Liver (tissue), 9 donors: ENCODE results near the gene SLC25A48. TPM values are rescaled to one million over a fixed set of nuclear protein-coding genes. Genes with fewer than 3 reads are reported as not detected.

Source experiments
- DNase-seq: peaks from one replicate; pipeline ENCODE4 v3.0.0-alpha.2; 2017; ENCODE audit warnings: low spot score
- H3K27ac ChIP-seq, 2 donors: one replicate each; pipeline ENCODE4 v1.7.0; 2013; ENCODE audit warnings: inconsistent platforms in 2 of 2, low read length in 2 of 2, control low read depth in 1 of 2, low read depth in 1 of 2, mild to moderate bottlenecking in 1 of 2
- H3K27me3 ChIP-seq, 4 donors: one replicate each; pipeline versions ENCODE4 v1.6.1 to v1.7.0; 2013; ENCODE audit warnings: low read length in 3 of 4, inconsistent platforms in 1 of 4, mild to moderate bottlenecking in 1 of 4, moderate library complexity in 1 of 4; ENCODE audit not compliant: control insufficient read depth in 4 of 4, insufficient read depth in 4 of 4
- H3K36me3 ChIP-seq, 4 donors: one replicate each; pipeline versions ENCODE4 v1.6.1 to v1.7.0; 2013; ENCODE audit warnings: low read length in 3 of 4, mild to moderate bottlenecking in 3 of 4, low read depth in 1 of 4, moderate library complexity in 1 of 4; ENCODE audit not compliant: control insufficient read depth in 4 of 4, insufficient read depth in 3 of 4
- H3K4me1 ChIP-seq, 4 donors: one replicate each; pipeline versions ENCODE4 v1.6.1 to v1.7.0; 2013; ENCODE audit warnings: low read length in 3 of 4, mild to moderate bottlenecking in 3 of 4, moderate library complexity in 1 of 4; ENCODE audit not compliant: control insufficient read depth in 4 of 4, insufficient read depth in 4 of 4
- H3K4me3 ChIP-seq, 3 donors: one replicate each; pipeline versions ENCODE4 v1.6.1 to v1.7.0; 2013; ENCODE audit warnings: low read length in 3 of 3, control low read depth in 1 of 3, low read depth in 1 of 3, mild to moderate bottlenecking in 1 of 3
- H3K9ac ChIP-seq, 2 donors: one replicate each; pipeline ENCODE4 v1.7.0; 2013; ENCODE audit warnings: low read length in 2 of 2, mild to moderate bottlenecking in 2 of 2, moderate library complexity in 2 of 2, control low read depth in 1 of 2, low read depth in 1 of 2
- H3K9me3 ChIP-seq, 4 donors: one replicate each; pipeline versions ENCODE4 v1.6.1 to v1.7.0; 2013; ENCODE audit warnings: low read length in 3 of 4; ENCODE audit not compliant: control insufficient read depth in 4 of 4
- ATF3 ChIP-seq: IDR thresholded peaks from 2 replicates; pipeline ENCODE4 v1.6.1; 2016; ENCODE audit warnings: antibody characterized with exemption
- CTCF ChIP-seq: fragments of 150-350 bp; IDR thresholded peaks from 2 replicates; pipeline ENCODE4 v1.5.1; 2017; ENCODE audit warnings: improper control_type of control experiment, low read depth, low read length; ENCODE audit not compliant: missing input control
- EGR1 ChIP-seq, 2 donors: IDR thresholded peaks; 2 replicates each; pipeline ENCODE4 v1.6.1; 2016 to 2018; ENCODE audit warnings: antibody characterized with exemption in 2 of 2, low read depth in 2 of 2
- FOXA2 ChIP-seq: IDR thresholded peaks from 2 replicates; pipeline ENCODE4 v1.6.1; 2016; ENCODE audit warnings: antibody characterized with exemption
- GABPA ChIP-seq, 2 donors: IDR thresholded peaks in 1 of 2; conservative IDR thresholded peaks in 1 of 2; 2 replicates each; pipeline ENCODE4 v1.6.1; 2016; ENCODE audit warnings: antibody characterized with exemption in 2 of 2, mild to moderate bottlenecking in 1 of 2, moderate library complexity in 1 of 2
- HNF4A ChIP-seq, 2 donors: conservative IDR thresholded peaks; 2 replicates each; pipeline ENCODE4 v1.6.1; 2016; ENCODE audit warnings: antibody characterized with exemption in 2 of 2, mild to moderate bottlenecking in 2 of 2
- HNF4G ChIP-seq: IDR thresholded peaks from 2 replicates; pipeline ENCODE4 v1.6.1; 2016; ENCODE audit warnings: antibody characterized with exemption
- JUND ChIP-seq, 2 donors: IDR thresholded peaks; 2 replicates each; pipeline ENCODE4 v1.6.1; 2016; ENCODE audit warnings: antibody characterized with exemption in 2 of 2
- MAX ChIP-seq: IDR thresholded peaks from 2 replicates; pipeline ENCODE4 v1.6.1; 2016; ENCODE audit warnings: antibody characterized with exemption
- REST ChIP-seq: IDR thresholded peaks from 2 replicates; pipeline ENCODE4 v1.6.1; 2016; ENCODE audit warnings: antibody characterized with exemption, mild to moderate bottlenecking
- RXRA ChIP-seq, 2 donors: IDR thresholded peaks; 2 replicates each; pipeline ENCODE4 v1.6.1; 2017 to 2018; ENCODE audit warnings: antibody characterized with exemption in 2 of 2, mild to moderate bottlenecking in 1 of 2
- SP1 ChIP-seq: IDR thresholded peaks from 2 replicates; pipeline ENCODE4 v1.6.1; 2018; ENCODE audit warnings: antibody characterized with exemption, mild to moderate bottlenecking
- TAF1 ChIP-seq: conservative IDR thresholded peaks from 2 replicates; pipeline ENCODE4 v1.6.1; 2016; ENCODE audit warnings: antibody characterized with exemption, mild to moderate bottlenecking
- ZBTB33 ChIP-seq: IDR thresholded peaks from 2 replicates; pipeline ENCODE4 v1.6.1; 2016; ENCODE audit warnings: antibody characterized with exemption
- WGBS: extraction: QIAGEN DNeasy Blood & Tissue Kit; methylation state at CpG from one replicate; pipeline ENCODE4 v1.1.7; 2013; 5-methylcytosine and 5-hydroxymethylcytosine counted together
- polyA plus RNA-seq, 2 donors: library from polyadenylated mRNA; stranded (reverse) in 1 of 2; unstranded in 1 of 2; fragments of 200-250 nt in 1 of 2; fragments of >200 nt in 1 of 2; fragmentation: Nextera tagmentation in 1 of 2; extraction: Ambion mirVana in 1 of 2; gene quantifications; one replicate each; pipeline versions ENCODE4 v1.2.1 to v1.2.3, GENCODE V29; 2013 to 2015
- total RNA-seq, 2 donors: library from RNA; depleted of rRNA; stranded (reverse); fragments of >200 nt; gene quantifications; one replicate each; pipeline ENCODE4 v1.2.3, GENCODE V29; 2014
- donor health status: healthy.
- donor health status: healthy.
- donor health status: healthy.
- donor health status: healthy.
- donor health status: healthy.

The SLC25A48 gene
- total and polyA plus RNA-seq, 4 donors, result 0.24 to 1.1 (median 0.72) TPM

- no peak overlapping the region for H3K27ac ChIP-seq
- no peak overlapping the region for H3K4me3 ChIP-seq
- no peak for DNase-seq
- H3K27me3 ChIP-seq, result no peaks in the 10 kb centered on the region
- WGBS, result 80% methylated on average over 6 of the region's 6 CpGs
- no peaks in the 10 kb centered on the region for H3K9me3 ChIP-seq
- no peak overlapping the region for H3K9ac ChIP-seq
- no peaks in the 10 kb centered on the region for H3K36me3 ChIP-seq
- TF ChIP-seq HNF4G (no peak), RXRA (IDR thresholded peaks at IDR 0.05) (no peak), EGR1 (IDR thresholded peaks at IDR 0.05; ENCODE audit: low read depth in 2 of 2) (no peak), HNF4A (conservative IDR thresholded peaks at IDR 0.05) (no peak), SP1 (no peak)
- no peaks in the 10 kb centered on the region for H3K4me1 ChIP-seq
Measured at GRCh38 chr5:135877570-135878155, 43.2 kb downstream of the SLC25A48 start.

GRCh38 chr5:135878156-135878620 lies 43.7 kb downstream of the SLC25A48 start:
- Histone ChIP-seq H3K27me3 (no peaks in the 10 kb centered on the region), H3K36me3 (no peaks in the 10 kb centered on the region), H3K9ac (no peak overlapping the region), H3K4me3 (no peak overlapping the region), H3K27ac (no peak overlapping the region), H3K4me1 (no peaks in the 10 kb centered on the region), H3K9me3 (no peaks in the 10 kb centered on the region)
- WGBS, result 73% methylated on average over 4 of the region's 4 CpGs
- no peak for DNase-seq
- TF ChIP-seq MAX (no peak), CTCF (no peak), JUND (IDR thresholded peaks at IDR 0.05) (no peak), TAF1 (no peak), REST (no peak), GABPA (IDR thresholded peaks at IDR 0.05 in 1 of 2, conservative IDR thresholded peaks at IDR 0.05 in 1 of 2) (no peak)

- no peak for DNase-seq
- WGBS, result 96% methylated on average over 3 of the region's 3 CpGs
- no peak for TF ChIP-seq TAF1
- TF ChIP-seq EGR1 (IDR thresholded peaks at IDR 0.05; ENCODE audit: low read depth in 2 of 2), result no peak
- TF ChIP-seq HNF4A (conservative IDR thresholded peaks at IDR 0.05), result no peak
- no peak for TF ChIP-seq SP1
- no peak for TF ChIP-seq ATF3
- TF ChIP-seq ZBTB33, result no peak
- TF ChIP-seq REST, result no peak
- TF ChIP-seq FOXA2, result no peak
- no peak for TF ChIP-seq GABPA (IDR thresholded peaks at IDR 0.05 in 1 of 2, conservative IDR thresholded peaks at IDR 0.05 in 1 of 2)
- Histone ChIP-seq H3K9ac (no peak overlapping the region), H3K9me3 (no peaks in the 10 kb centered on the region), H3K27me3 (no peaks in the 10 kb centered on the region), H3K27ac (no peak overlapping the region), H3K4me3 (no peak overlapping the region), H3K36me3 (no peaks in the 10 kb centered on the region), H3K4me1 (no peaks in the 10 kb centered on the region)
Measured at GRCh38 chr5:135879591-135879990, 45.1 kb downstream of the SLC25A48 start.
